ENCODE data around the gene NDEL1. TPM values are rescaled to one million over a fixed set of nuclear protein-coding genes. Genes with fewer than 3 reads are reported as not detected.
A peak's percentile ranks its signal among the peaks of the same experiment; 100 is the strongest.

Gene NDEL1
- 10 to 100 TPM; 58.1 to 67.3 (median 63.4) TPM for total RNA-seq

GRCh38 chr17:8435245-8436168 lies at the start of gene NDEL1:
TSS of gene NDEL1 (plus strand) at chr17:8435884. CDS start at chr17:8444272, 8,388 bp downstream.
- no peaks in the 10 kb centered on the region for H3K9me3 ChIP-seq
- TF ChIP-seq POLR2A (IDR thresholded peaks at IDR 0.05) (peak; percentile 99), EP300 (IDR thresholded peaks at IDR 0.05) (no peak), CTCF (IDR thresholded peaks at IDR 0.05) (peak in 2 of 4 experiments; percentile 6 to 17), POLR2AphosphoS5 (IDR thresholded peaks at IDR 0.05) (peak; percentile 100)
- peak within 1 kb of the TSS; percentile 89 to 100 (median 100) for H3K27ac ChIP-seq
- peaks cover 0 to 44% (median 3%) of the 10 kb centered on the region in 3 donors for H3K4me1 ChIP-seq
- peak within 1 kb of the TSS; percentile 61 to 98 for H3K4me3 ChIP-seq
- peak; percentile 98 for ATAC-seq
- WGBS, 2 donors (ENCODE audit: low coverage in 1 of 2) = 16% methylated on average over 6 of the region's 68 CpGs
- H3K36me3 ChIP-seq = peaks cover 0 to 21% of the 10 kb centered on the region in 2 donors
- H3K27me3 ChIP-seq = no peaks in the 10 kb centered on the region

GRCh38 chr17:8386841-8387240 lies 48.8 kb upstream of the NDEL1 start:
- H3K27me3 ChIP-seq = no peaks in the 10 kb centered on the region
- 23 to 25% methylated on average over 2 to 3 of the region's 6 CpGs for WGBS, 2 donors (ENCODE audit: low coverage in 1 of 2)
- TF ChIP-seq POLR2AphosphoS5 (IDR thresholded peaks at IDR 0.05) = no peak
- TF ChIP-seq EP300 (IDR thresholded peaks at IDR 0.05) = no peak
- no peak for TF ChIP-seq POLR2A (IDR thresholded peaks at IDR 0.05)
- TF ChIP-seq CTCF (IDR thresholded peaks at IDR 0.05) = no peak
- no peaks in the 10 kb centered on the region for H3K9me3 ChIP-seq
- ATAC-seq = no peak
- no peaks in the 10 kb centered on the region for H3K36me3 ChIP-seq
- H3K4me3 ChIP-seq = no peak overlapping the region
- peaks cover 2 to 24% (median 11%) of the 10 kb centered on the region in 3 donors for H3K4me1 ChIP-seq
- H3K27ac ChIP-seq = no peak overlapping the region

GRCh38 chr17:8387914-8388651 lies 47.6 kb upstream of the NDEL1 start:
- peaks cover 9% of the 10 kb centered on the region for H3K27me3 ChIP-seq
- WGBS, 2 donors (ENCODE audit: low coverage in 1 of 2) = 84 to 94% methylated on average over 7 of the region's 7 CpGs
- no peaks in the 10 kb centered on the region for H3K9me3 ChIP-seq
- H3K4me1 ChIP-seq = peaks cover 0 to 18% (median 6%) of the 10 kb centered on the region in 3 donors
- TF ChIP-seq CTCF (IDR thresholded peaks at IDR 0.05) (no peak), POLR2A (IDR thresholded peaks at IDR 0.05) (no peak), EP300 (IDR thresholded peaks at IDR 0.05) (no peak), POLR2AphosphoS5 (IDR thresholded peaks at IDR 0.05) (no peak)
- H3K36me3 ChIP-seq = no peaks in the 10 kb centered on the region
- no peak overlapping the region for H3K27ac ChIP-seq
- H3K4me3 ChIP-seq = no peak overlapping the region
- ATAC-seq = no peak

GRCh38 chr17:8391711-8392110 lies 44.0 kb upstream of the NDEL1 start:
- no peaks in the 10 kb centered on the region for H3K36me3 ChIP-seq
- H3K27ac ChIP-seq = no peak overlapping the region
- no peaks in the 10 kb centered on the region for H3K4me1 ChIP-seq
- ATAC-seq = no peak
- H3K4me3 ChIP-seq = no peak overlapping the region
- 33 to 40% methylated on average over 1 to 7 of the region's 9 CpGs for WGBS, 2 donors (ENCODE audit: low coverage in 1 of 2)
- no peaks in the 10 kb centered on the region for H3K9me3 ChIP-seq
- no peak for TF ChIP-seq CTCF (IDR thresholded peaks at IDR 0.05)
- TF ChIP-seq EP300 (IDR thresholded peaks at IDR 0.05) = no peak
- TF ChIP-seq POLR2AphosphoS5 (IDR thresholded peaks at IDR 0.05) = no peak
- TF ChIP-seq POLR2A (IDR thresholded peaks at IDR 0.05) = no peak
- peaks cover 45% of the 10 kb centered on the region for H3K27me3 ChIP-seq
